Neural cell (in vitro differentiated cells): ENCODE data around the gene PELO. TPM values are rescaled to one million over a fixed set of nuclear protein-coding genes. Genes with fewer than 3 reads are reported as not detected.

Experiments used
- H2AFZ ChIP-seq: fragments of 200-600, 300-800 bp; sonication (generic), shearing (Covaris generic); 2 replicates; pipeline ENCODE4 v1.6.0; 2014; ENCODE audit warnings: low read depth, mild to moderate bottlenecking, antibody characterized with exemption, low read length, moderate library complexity
- H3F3A ChIP-seq: fragments of 200-600 bp; shearing (Covaris generic); 2 replicates; pipeline ENCODE4 v1.6.1; 2016; ENCODE audit warnings: mild to moderate bottlenecking, moderate library complexity, mixed read lengths, antibody characterized with exemption, low read length; ENCODE audit not compliant: insufficient read depth, poor library complexity, severe bottlenecking
- H3K27ac ChIP-seq: fragments of 200-600, 300-800 bp; sonication (generic), shearing (Covaris generic); 2 replicates; pipeline ENCODE4 v1.5.1; 2014; ENCODE audit warnings: mild to moderate bottlenecking, low read length, moderate library complexity
- H3K27me3 ChIP-seq: fragments of 300-800, 200-600 bp; sonication (generic), shearing (Covaris generic); 2 replicates; pipeline ENCODE4 v1.6.0; 2014; ENCODE audit warnings: mild to moderate bottlenecking, low read depth, low read length, moderate library complexity; ENCODE audit not compliant: insufficient read depth
- H3K36me3 ChIP-seq: fragments of 300-800, 200-600 bp; sonication (generic), shearing (Covaris generic); 2 replicates; pipeline ENCODE4 v1.5.1; 2014; ENCODE audit warnings: mild to moderate bottlenecking, antibody characterized with exemption, low read length, moderate library complexity; ENCODE audit not compliant: insufficient read depth
- H3K4me2 ChIP-seq: fragments of 300-800, 200-600 bp; sonication (generic), shearing (Covaris generic); 2 replicates; pipeline ENCODE4 v1.6.0; 2014; ENCODE audit warnings: mild to moderate bottlenecking, low read length
- H3K4me3 ChIP-seq: fragments of 300-800, 200-600 bp; sonication (generic), shearing (Covaris generic); 2 replicates; pipeline ENCODE4 v1.5.1; 2014; ENCODE audit warnings: mild to moderate bottlenecking, low read length, moderate library complexity
- H3K79me2 ChIP-seq: fragments of 200-600 bp; shearing (Covaris generic); replicated peaks from 2 replicates; pipeline ENCODE4 v1.6.0; 2014; ENCODE audit warnings: mild to moderate bottlenecking, low read length, moderate library complexity; ENCODE audit not compliant: insufficient read depth
- H3K9ac ChIP-seq: fragments of 300-800, 200-600 bp; sonication (generic), shearing (Covaris generic); 2 replicates; pipeline ENCODE4 v1.6.1; 2016; ENCODE audit warnings: mild to moderate bottlenecking, low read length, mixed read lengths
- H3K9me2 ChIP-seq: fragments of 200-600 bp; shearing (Covaris generic); 2 replicates; pipeline ENCODE4 v1.6.1; 2016; ENCODE audit warnings: mild to moderate bottlenecking, low read length, mixed read lengths; ENCODE audit not compliant: insufficient read depth
- H3K9me3 ChIP-seq: fragments of 200-600, 300-800 bp; sonication (generic), shearing (Covaris generic); 2 replicates; pipeline ENCODE4 v1.6.1; 2016; ENCODE audit warnings: mild to moderate bottlenecking, mixed run types, low read length, moderate library complexity, mixed read lengths
- H4K20me1 ChIP-seq: fragments of 200-600 bp; shearing (Covaris generic); 2 replicates; pipeline ENCODE4 v1.6.1; 2016; ENCODE audit warnings: mild to moderate bottlenecking, mixed run types; ENCODE audit not compliant: insufficient read depth
- CTCF ChIP-seq: fragments of 450-650 bp; IDR thresholded peaks from 2 replicates; pipeline ENCODE4 v1.5.1; 2014; ENCODE audit warnings: antibody characterized with exemption, mild to moderate bottlenecking, moderate library complexity; ENCODE audit not compliant: poor library complexity, severe bottlenecking
- EP300 ChIP-seq: fragments of 450-650 bp; conservative IDR thresholded peaks from 2 replicates; pipeline ENCODE4 v1.6.1; 2014; ENCODE audit warnings: antibody characterized with exemption, mild to moderate bottlenecking, moderate library complexity; ENCODE audit not compliant: poor library complexity, severe bottlenecking
- EZH2 ChIP-seq: fragments of 200-600, 300-800 bp; shearing (Covaris generic), sonication (generic); IDR thresholded peaks from 2 replicates; pipeline ENCODE4 v1.6.1; 2014; ENCODE audit warnings: antibody characterized with exemption, low read length, borderline replicate concordance, mild to moderate bottlenecking; ENCODE audit not compliant: insufficient read depth, poor library complexity, severe bottlenecking
- MXI1 ChIP-seq: fragments of 450-650 bp; conservative IDR thresholded peaks from 2 replicates; pipeline ENCODE4 v1.6.1; 2014; ENCODE audit warnings: antibody characterized with exemption, mild to moderate bottlenecking; ENCODE audit not compliant: poor library complexity, severe bottlenecking
- POLR2AphosphoS5 ChIP-seq: IDR thresholded peaks from 2 replicates; pipeline ENCODE4 v1.6.1; 2012
- RAD21 ChIP-seq: fragments of 450-650 bp; conservative IDR thresholded peaks from 2 replicates; pipeline ENCODE4 v1.6.1; 2014; ENCODE audit warnings: antibody characterized with exemption, mild to moderate bottlenecking, moderate library complexity
- REST ChIP-seq: IDR thresholded peaks from 2 replicates; pipeline ENCODE4 v1.6.1; 2012; ENCODE audit warnings: borderline replicate concordance
- SMC3 ChIP-seq: fragments of 450-650 bp; conservative IDR thresholded peaks from 2 replicates; pipeline ENCODE4 v1.6.1; 2014; ENCODE audit warnings: antibody characterized with exemption, mild to moderate bottlenecking, moderate library complexity; ENCODE audit not compliant: poor library complexity
- TAF1 ChIP-seq: IDR thresholded peaks from 2 replicates; pipeline ENCODE4 v1.6.1; 2012; ENCODE audit warnings: low read depth
- polyA plus RNA-seq: library from polyadenylated mRNA; depleted of rRNA; stranded (reverse); fragments of >200 nt; gene quantifications from 2 replicates; pipeline ENCODE4 v1.2.3, GENCODE V29; 2014

Gene PELO
- polyA plus RNA-seq, 1 donor from 2014 or later = 10.5 TPM

GRCh38 chr5:52829664-52830063, 41.9 kb downstream of the PELO start:
- Histone ChIP-seq H3K4me2 (no peak overlapping the region), H3K36me3 (no peaks in the 10 kb centered on the region), H4K20me1 (no peaks in the 10 kb centered on the region), H3K9ac (no peak overlapping the region), H2AFZ (no peak overlapping the region), H3K27ac (no peak overlapping the region), H3K9me2 (no peaks in the 10 kb centered on the region), H3K4me3 (no peak overlapping the region), H3F3A (no peaks in the 10 kb centered on the region), H3K9me3 (no peaks in the 10 kb centered on the region), H3K79me2 (no peaks in the 10 kb centered on the region), H3K27me3 (no peaks in the 10 kb centered on the region)
- TF ChIP-seq SMC3 = no peak
- no peak for TF ChIP-seq TAF1
- no peak for TF ChIP-seq EZH2
- TF ChIP-seq REST = no peak
- TF ChIP-seq POLR2AphosphoS5 = no peak
- no peak for TF ChIP-seq MXI1
- no peak for TF ChIP-seq CTCF
- no peak for TF ChIP-seq EP300

GRCh38 chr5:52830650-52831049, 42.9 kb downstream of the PELO start:
- Histone ChIP-seq H3K4me3 (no peak overlapping the region), H3K79me2 (no peaks in the 10 kb centered on the region), H4K20me1 (no peaks in the 10 kb centered on the region), H3K9me2 (no peaks in the 10 kb centered on the region), H2AFZ (no peak overlapping the region), H3K27ac (no peak overlapping the region), H3F3A (no peaks in the 10 kb centered on the region), H3K36me3 (no peaks in the 10 kb centered on the region), H3K27me3 (no peaks in the 10 kb centered on the region), H3K4me2 (no peak overlapping the region), H3K9me3 (no peaks in the 10 kb centered on the region), H3K9ac (no peak overlapping the region)
- TF ChIP-seq POLR2AphosphoS5 (no peak), TAF1 (no peak)

- Histone ChIP-seq H3K9ac (no peak overlapping the region), H3K4me2 (no peak overlapping the region), H3K27ac (no peak overlapping the region), H3K79me2 (no peaks in the 10 kb centered on the region), H4K20me1 (no peaks in the 10 kb centered on the region), H3K4me3 (no peak overlapping the region), H3K9me2 (no peaks in the 10 kb centered on the region), H3F3A (no peaks in the 10 kb centered on the region), H3K27me3 (no peaks in the 10 kb centered on the region), H2AFZ (no peak overlapping the region), H3K9me3 (no peaks in the 10 kb centered on the region), H3K36me3 (no peaks in the 10 kb centered on the region)
- TF ChIP-seq MXI1 (no peak), POLR2AphosphoS5 (no peak), RAD21 (no peak), EZH2 (no peak), TAF1 (no peak), CTCF (no peak), EP300 (no peak), SMC3 (no peak), REST (no peak)
These were observed 44.2 kb downstream of the PELO start for GRCh38 chr5:52831786-52832511.
